RWPE2 (cell line): ENCODE measurements around the gene CCNJ.

Source experiments
- ATAC-seq: fragments of 200-7000 bp; cut with Tn5 transposase; 3 replicates; pipeline ENCODE4 v1.9.1; 2021; ENCODE audit warnings: low read depth
- DNase-seq: peaks from one replicate; pipeline ENCODE4 v3.0.0-alpha.2; 2020; ENCODE audit warnings: low spot score
- H3K27ac ChIP-seq: fragments of 450-650 bp; 2 replicates; pipeline ENCODE4 v1.5.1; 2017; ENCODE audit warnings: mild to moderate bottlenecking; ENCODE audit not compliant: poor library complexity, severe bottlenecking
- H3K27me3 ChIP-seq: fragments of 250-450 bp; sonication (Bioruptor Pico); 2 replicates; pipeline ENCODE4 v1.5.1; 2021; ENCODE audit warnings: mild to moderate bottlenecking, moderate library complexity; ENCODE audit not compliant: insufficient read depth, poor library complexity, severe bottlenecking
- H3K36me3 ChIP-seq: fragments of 250-450 bp; sonication (Bioruptor Pico); 2 replicates; pipeline ENCODE4 v1.5.1; 2020; ENCODE audit warnings: low read depth, mild to moderate bottlenecking, moderate library complexity
- H3K4me1 ChIP-seq: fragments of 250-450 bp; sonication (Bioruptor Pico); 2 replicates; pipeline ENCODE4 v1.5.1; 2021; ENCODE audit warnings: mild to moderate bottlenecking, moderate library complexity; ENCODE audit not compliant: insufficient read depth, poor library complexity, severe bottlenecking
- H3K4me3 ChIP-seq: fragments of 250-450 bp; sonication (Bioruptor Pico); 2 replicates; pipeline ENCODE4 v1.5.1; 2021; ENCODE audit warnings: mild to moderate bottlenecking, moderate library complexity; ENCODE audit not compliant: severe bottlenecking
- H3K9me3 ChIP-seq: fragments of 250-450 bp; sonication (Bioruptor Pico); 2 replicates; pipeline ENCODE4 v1.5.1; 2021; ENCODE audit warnings: mild to moderate bottlenecking, moderate library complexity; ENCODE audit not compliant: severe bottlenecking
- CTCF ChIP-seq: fragments of 450-650 bp; IDR thresholded peaks from one replicate; pipeline ENCODE4 v1.5.1; 2017; ENCODE audit warnings: mild to moderate bottlenecking, moderate library complexity; ENCODE audit not compliant: poor library complexity, severe bottlenecking

The CCNJ gene

GRCh38 chr10:96025566-96025965 is 17.8 kb upstream of the CCNJ start:
- peak; percentile 44; the same call in 1 of the 3 replicates for ATAC-seq
- no peak for DNase-seq

GRCh38 chr10:96034625-96035024 is 8.8 kb upstream of the CCNJ start:
- Histone ChIP-seq H3K4me1 (no peaks in the 10 kb centered on the region), H3K27ac (no peak overlapping the region), H3K27me3 (no peaks in the 10 kb centered on the region), H3K9me3 (no peaks in the 10 kb centered on the region), H3K36me3 (no peaks in the 10 kb centered on the region), H3K4me3 (no peak overlapping the region)
- DNase-seq (no peak), ATAC-seq (no peak)
- TF ChIP-seq CTCF = no peak

More at GRCh38 chr10:96025566-96025965, 17.8 kb upstream of the CCNJ start:
- no peak for TF ChIP-seq CTCF
- Histone ChIP-seq H3K9me3 (no peaks in the 10 kb centered on the region), H3K4me3 (no peak overlapping the region), H3K27ac (no peak overlapping the region), H3K36me3 (no peaks in the 10 kb centered on the region), H3K27me3 (no peaks in the 10 kb centered on the region), H3K4me1 (no peaks in the 10 kb centered on the region)

- DNase-seq (no peak), ATAC-seq (no peak)
- Histone ChIP-seq H3K27ac (no peak overlapping the region), H3K27me3 (no peaks in the 10 kb centered on the region), H3K36me3 (no peaks in the 10 kb centered on the region), H3K4me1 (peaks cover 6% of the 10 kb centered on the region), H3K9me3 (no peaks in the 10 kb centered on the region), H3K4me3 (no peak overlapping the region)
- no peak for TF ChIP-seq CTCF
Observed at GRCh38 chr10:96038476-96039387, 4.7 kb upstream of the CCNJ start.

- ATAC-seq = no peak
- no peak for DNase-seq
- Histone ChIP-seq H3K27ac (no peak overlapping the region), H3K36me3 (peaks cover 10% of the 10 kb centered on the region), H3K4me3 (no peak overlapping the region), H3K27me3 (no peaks in the 10 kb centered on the region), H3K4me1 (peaks cover 12% of the 10 kb centered on the region), H3K9me3 (no peaks in the 10 kb centered on the region)
- TF ChIP-seq CTCF = no peak
Observed at GRCh38 chr10:96041146-96041545, 2.2 kb upstream of the CCNJ start.
